Activated T-helper 1 cell treated with anti-CD3 and anti-CD28 coated beads, Interleukin-2, amount 50 U/mL, for 16 hours (primary cell): ENCODE measurements around the gene SEMA3E.
"Not testable (repeated sequence)": the region's sequence is repeated elsewhere in the genome, so short reads cannot be mapped to it uniquely, and the experiment has no call there.

ENCODE experiments used
- DNase-seq, 2 donors: peaks; one replicate each; pipeline ENCODE4 v3.0.0-alpha.2; 2020; ENCODE audit warnings: low read depth in 1 of 2, low spot score in 1 of 2

The SEMA3E gene

GRCh38 chr7:83648464-83649241 is at the start of gene SEMA3E:
TSS of gene SEMA3E (minus strand) at chr7:83649139.
- no peak for DNase-seq

DNA sequence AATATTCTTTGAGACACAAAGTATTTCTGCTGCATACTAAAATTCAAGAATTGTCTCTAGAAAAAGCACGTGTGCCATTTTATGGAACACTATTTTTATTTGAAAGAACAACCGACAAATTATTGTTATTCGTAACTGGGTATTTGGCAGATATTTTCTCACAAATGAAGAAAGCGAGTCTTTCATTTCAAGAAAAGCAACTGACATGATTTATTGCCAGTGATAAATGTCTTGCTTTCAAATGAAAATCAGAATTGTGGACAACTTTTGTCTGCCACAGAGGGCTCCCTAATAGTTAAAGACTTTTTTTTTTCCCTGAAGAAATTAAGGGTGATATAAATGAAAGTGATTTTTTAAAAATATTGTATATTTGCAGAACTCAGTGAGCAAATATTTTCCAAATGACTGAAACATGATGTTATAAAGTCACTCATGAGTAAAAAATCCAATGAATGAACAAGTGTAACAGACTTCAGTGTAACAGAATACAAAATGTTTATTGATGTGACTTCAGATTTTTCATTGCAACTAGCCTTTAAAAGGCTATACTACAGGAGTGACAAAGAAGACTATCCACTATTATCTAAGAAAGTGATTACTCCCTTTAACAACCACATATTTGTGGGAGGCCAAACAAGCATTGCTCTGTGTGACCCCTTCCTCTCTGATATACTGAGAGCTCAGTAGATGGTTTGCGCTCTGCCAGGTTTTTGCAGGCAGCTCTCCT is 49.0 kb upstream of the SEMA3E start:
- DNase-seq, result no peak

DNA sequence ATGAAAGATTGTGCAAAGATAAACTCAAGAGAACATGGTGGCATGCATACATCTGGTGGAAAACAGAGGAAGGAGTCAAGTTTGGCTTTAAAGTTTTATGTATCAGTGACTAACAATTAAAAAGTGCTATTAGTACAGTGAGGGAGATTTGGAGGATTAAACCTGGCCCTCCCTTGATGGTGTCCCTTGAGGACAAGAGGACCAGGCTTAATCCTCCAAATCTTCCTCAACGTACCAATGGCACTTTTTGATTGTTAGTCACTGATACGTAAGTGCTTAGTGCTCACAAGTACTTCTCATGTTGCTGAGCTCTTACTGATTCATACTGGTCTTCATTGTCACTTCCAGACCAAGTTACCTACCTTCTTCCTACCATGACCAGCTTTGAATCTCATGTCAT is 47.2 kb upstream of the SEMA3E start:
- no peak for DNase-seq

DNA sequence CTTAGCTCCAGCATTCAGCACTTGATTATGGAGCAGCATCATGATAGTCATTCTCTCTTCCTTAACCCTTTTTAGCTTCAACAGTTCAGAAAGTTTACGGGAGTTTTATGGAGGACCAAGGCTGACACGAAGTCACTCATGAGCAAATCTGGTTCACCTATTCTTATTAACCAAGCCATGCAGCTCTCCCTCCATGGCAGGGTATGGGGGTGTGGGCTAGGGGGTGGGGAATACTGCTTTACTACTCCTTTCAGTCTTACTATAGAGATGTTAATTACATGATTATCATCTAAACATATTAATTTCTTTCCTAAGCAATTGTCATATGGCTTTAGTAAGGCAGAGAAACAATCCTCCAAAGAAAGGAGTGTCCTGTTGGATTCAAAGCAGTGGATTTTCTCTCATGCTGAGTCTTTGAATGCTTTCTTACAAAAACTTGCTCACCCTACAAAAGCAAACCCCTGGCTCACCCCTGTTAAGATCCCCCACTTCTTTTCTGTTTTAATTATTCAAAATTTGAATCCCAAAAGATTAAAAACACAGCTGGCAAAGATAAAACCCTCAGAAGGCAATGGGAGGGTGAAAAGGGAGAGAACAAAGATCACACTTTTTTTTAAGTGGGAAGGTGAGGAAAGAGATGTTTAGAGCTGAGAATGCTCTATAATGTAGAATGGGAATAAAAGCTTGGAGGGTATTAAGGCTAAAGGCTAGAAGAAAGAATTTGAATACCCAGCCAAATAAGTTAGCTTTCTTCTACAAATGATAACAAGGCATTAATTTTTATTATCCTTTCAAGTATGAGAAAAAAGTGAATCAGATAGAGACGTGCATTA is 46.4 kb upstream of the SEMA3E start:
- no peak for DNase-seq

- no peak for DNase-seq
These were observed 44.3 kb upstream of the SEMA3E start for GRCh38 chr7:83693256-83693655.

- no peak for DNase-seq
These were observed 42.2 kb upstream of the SEMA3E start for GRCh38 chr7:83691095-83691494.

GRCh38 chr7:83689855-83690254 is 40.9 kb upstream of the SEMA3E start:
- no peak for DNase-seq

- DNase-seq, result no peak
These were observed 37.5 kb upstream of the SEMA3E start for GRCh38 chr7:83686416-83686815.

DNA sequence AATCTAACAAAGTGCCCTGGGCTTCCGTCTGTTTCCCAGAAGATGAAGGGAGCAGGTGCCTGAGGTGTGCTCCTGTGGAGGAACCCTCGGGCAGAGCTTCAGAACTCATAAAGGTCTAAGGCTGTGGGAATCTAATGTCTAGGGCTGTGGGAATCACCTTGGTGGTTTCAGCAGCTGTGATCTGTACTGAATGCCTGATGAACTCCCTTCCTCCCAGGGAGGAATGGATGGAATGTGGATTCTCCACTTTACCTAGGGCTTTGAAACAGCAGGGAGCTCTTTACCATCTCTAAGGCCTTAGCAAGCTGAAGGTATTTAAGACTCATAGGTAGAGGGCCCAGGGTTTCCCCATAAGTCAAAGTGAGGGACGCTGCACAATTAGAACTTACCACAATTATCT is 36.0 kb upstream of the SEMA3E start:
- DNase-seq, result no peak

DNA sequence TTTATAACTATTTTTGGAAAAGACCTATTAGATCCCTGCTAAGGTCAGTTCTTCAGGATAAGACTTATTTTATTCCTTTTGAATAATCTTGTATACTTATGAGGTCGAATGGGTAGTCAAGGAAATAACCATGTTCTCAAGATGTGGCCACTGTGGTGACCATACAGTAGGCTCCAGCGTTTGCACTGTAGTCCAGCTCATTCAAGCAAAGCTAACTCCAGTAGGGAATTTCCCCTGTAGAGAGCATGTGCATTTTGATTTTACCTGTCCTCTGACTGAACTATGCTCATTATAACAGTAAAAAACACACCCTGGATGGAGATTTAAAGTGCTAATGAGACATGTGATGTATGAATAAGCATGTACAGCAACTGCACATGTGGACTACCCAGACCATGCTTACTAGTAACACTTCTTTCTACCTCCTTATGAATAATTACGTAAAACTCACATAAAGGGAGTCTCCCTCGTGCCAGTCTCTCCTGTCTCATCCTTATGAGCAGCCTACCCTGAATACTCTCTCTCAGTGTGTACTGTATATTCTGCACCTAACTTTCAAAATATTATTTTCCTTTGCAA is 32.4 kb upstream of the SEMA3E start:
- DNase-seq, result no peak

- no peak for DNase-seq
These were observed 28.4 kb upstream of the SEMA3E start for GRCh38 chr7:83677180-83677866.

DNA sequence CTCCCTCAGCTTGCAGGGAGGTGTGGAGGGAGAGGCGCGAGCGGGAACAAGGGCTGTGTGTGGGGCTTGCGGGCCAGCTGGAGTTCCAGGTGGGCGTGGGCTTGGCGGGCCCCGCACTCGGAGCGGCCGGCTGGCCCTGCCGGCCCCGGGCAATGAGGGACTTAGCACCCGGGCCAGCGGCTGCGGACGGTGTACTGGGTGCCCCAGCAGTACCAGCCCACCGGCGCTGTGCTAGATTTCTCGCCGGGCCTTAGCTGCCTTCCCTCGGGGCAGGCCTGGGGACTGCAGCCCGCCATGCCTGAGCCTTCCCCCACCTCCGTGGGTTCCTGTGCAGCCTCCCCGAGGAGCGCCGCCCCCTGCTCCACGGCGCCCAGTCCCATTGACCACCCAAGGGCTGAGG is 24.4 kb upstream of the SEMA3E start:
- not testable (repeated sequence) for DNase-seq

DNA sequence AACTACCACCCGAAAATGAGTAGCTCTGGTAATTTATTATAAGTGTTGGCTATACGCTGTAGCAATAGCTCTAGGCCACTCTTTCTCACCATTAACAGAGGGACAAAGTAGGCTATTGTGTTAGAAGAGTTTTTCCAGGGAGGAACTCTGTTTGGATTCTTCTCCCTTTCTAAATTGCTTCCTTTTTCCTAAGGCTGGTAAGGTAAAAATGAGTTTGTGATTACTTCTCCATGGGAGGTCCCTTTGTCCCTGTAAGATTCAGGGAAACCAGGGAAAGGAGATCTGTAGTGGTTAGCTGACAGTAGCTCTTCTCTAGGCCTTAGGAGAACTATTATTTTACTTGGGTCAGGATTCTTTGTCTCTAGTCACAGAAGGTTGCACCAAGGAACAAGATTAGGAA is 23.2 kb upstream of the SEMA3E start:
- DNase-seq, result no peak

DNA sequence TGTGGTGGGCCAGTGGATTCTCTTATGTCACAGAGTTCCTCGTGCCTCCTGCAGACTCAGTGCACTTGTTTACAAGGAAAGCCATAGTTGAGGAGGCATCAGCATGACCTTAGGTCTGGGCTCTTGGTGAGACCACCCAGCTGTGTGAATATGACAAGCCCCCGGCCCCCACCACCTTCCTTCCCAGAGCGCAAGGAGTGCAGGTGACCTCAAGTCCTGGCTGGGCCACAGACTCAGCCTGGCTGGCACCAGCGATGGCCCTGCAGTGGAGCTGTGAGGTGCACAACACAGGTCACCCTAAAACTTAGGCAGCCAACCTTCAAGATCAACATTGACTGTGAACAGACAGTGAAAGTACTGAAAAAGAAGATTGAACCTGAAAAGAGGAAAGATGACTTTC is 14.2 kb upstream of the SEMA3E start:
- DNase-seq, result no peak

- DNase-seq, result no peak
These were observed 9.2 kb upstream of the SEMA3E start for GRCh38 chr7:83658126-83658525.

DNA sequence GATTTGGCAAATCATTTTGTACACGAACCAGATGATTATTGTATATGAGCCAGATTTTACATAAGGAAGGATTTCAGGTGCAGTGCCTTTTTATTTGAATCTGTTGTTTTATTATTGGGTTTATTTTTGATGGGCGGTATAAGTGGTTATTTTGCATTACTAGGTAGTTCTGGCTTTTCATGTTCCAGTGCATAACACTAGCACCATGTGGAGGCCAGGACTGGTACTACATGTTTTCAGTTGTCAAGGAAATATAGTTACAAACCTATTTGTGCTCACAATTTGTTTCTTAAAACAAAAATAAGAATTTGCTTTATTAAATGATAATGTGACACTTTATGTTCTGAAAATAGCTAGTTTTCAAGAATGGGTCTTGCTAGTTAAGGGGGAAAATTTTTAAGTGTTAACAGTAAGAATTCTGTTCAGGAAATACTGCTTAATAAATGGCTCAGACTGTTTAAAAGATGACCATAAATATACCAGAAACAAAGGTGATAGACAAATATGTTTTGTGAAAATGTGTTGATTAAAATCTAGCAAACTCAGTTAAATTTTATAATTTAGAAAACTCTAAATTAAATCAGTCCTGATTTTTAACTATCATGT is 7.1 kb upstream of the SEMA3E start:
- DNase-seq, result no peak

DNA sequence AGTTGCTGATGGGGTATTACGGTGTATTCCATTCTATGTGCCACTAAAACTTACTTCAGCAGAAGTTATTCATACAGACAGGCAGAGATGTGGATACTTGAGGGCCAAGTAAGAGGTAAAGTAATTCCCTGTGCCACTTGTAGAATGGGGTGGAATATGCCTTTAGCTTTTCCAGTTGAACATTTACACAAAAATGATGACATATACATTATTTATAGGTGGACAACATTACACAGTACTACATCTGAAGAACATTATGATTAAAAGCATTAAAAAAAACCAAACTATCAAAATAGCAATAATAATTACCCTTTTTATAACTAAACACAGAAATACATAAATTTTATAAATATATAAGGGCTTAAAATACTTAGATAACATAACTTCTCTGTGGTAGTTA is 3.5 kb upstream of the SEMA3E start:
- no peak for DNase-seq

DNA sequence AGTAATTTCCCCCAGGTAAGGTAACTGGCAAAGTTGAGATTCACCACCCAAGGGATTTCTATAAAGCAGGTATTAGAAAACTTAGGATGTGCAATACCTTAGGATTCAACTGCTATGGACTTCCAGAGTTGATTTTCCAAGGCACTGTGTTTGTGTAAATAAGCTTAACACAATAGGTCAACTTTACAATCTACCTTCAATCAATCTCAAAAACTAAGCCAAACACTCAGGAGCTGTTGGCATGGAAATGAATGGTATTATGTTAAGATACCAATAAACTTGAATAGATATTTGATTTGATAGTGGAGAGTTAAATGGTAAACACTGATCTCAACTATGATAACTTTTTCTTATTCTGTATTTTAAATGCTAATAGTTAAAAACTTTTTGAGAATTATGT is 762 bp upstream of the SEMA3E start:
- no peak for DNase-seq

GRCh38 chr7:83646027-83646426 is 2.9 kb downstream of the SEMA3E start:
- no peak for DNase-seq

DNA sequence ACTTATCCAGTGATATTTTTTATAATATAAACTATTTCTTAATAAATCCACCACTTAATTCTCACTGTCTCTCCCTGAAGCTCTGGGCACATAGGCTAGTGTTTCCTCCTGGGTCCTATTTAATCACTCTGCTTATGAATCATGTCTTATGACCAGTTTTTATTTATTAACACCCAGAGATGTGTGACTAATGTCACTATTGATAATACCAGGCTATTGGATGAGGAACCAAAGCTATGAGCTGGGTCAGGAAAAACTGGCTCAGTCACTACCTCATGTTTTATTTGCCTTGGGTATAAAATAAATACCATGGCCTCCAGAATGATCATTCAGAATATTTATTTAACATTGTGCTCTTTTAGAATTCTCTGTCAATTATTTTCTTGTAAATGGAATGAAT is 5.2 kb downstream of the SEMA3E start:
- DNase-seq, result no peak

DNA sequence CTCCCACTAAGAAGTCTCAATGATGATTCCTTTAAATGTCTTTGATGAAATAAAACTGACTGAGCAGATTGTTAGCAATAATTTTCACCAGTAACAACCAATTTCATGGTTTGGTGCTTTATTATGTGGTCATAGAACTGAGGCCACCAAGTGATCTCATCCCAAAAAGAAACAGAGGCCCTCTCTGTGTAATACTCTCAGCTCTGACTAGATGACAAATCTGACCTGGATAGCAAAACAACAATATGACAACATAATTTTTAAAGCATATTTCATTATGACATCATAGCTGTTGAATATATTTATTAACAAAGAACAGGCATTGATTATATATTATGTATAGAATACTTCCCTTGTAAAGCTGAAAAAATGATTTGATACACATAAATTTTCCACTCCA is 5.9 kb downstream of the SEMA3E start:
- no peak for DNase-seq
